HG03439 (cell line): ENCODE measurements around the gene CXCR5.

ENCODE experiments used
- ATAC-seq: cut with Tn5 transposase; IDR thresholded peaks from one replicate; pipeline ENCODE4 v1.9.1; 2021; ENCODE audit warnings: mild to moderate bottlenecking, moderate library complexity; ENCODE audit not compliant: unreplicated experiment

The CXCR5 gene

DNA sequence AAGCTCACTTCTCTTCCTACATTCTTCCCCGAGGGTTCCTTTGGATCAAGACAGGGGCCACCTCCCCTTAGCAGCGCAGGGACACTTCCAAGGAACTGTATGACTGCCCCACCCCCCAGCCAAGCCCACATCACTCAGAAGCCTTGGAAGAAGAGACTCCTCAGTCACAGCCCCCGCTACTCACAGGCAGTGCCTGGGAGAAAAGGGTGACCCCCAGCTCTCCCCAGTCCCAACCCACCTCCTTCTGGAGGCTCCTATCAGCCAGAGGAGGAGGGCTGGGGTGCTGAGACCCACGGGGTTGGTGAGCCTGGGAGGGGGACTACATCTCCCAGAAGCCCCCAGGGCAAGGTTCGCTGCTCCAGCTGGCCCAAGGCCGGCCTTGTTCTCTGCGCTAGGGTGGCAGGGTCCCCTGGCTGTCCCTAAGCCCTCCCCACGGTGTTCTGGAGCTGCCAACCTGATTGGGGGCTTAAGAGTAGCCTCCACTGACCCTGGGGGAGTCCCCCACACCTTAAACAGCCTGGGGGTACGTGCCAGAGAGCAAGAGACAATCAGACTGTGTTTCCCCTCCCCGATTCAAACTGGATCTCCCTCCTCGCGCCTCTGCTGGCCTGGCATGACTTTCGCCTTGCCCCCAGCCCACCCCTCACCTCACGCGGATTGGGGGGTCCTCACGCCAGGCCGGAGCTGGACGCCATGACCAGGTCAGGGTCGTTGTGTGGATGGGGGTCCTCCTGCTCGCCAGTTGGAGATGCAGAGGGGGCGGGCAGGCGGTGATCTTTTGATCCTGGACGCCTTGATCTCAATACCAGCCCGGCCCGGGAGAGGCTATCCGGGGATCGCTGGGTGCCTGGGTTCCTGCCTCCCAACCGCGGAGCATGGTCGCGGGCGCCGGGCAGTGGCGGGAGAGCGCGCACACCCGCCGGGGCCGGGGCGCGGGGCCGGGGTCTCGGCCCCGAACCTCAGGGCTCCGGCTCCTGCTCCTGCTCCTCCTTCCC, 41.2 kb downstream of the CXCR5 start:
- no peak for ATAC-seq

DNA sequence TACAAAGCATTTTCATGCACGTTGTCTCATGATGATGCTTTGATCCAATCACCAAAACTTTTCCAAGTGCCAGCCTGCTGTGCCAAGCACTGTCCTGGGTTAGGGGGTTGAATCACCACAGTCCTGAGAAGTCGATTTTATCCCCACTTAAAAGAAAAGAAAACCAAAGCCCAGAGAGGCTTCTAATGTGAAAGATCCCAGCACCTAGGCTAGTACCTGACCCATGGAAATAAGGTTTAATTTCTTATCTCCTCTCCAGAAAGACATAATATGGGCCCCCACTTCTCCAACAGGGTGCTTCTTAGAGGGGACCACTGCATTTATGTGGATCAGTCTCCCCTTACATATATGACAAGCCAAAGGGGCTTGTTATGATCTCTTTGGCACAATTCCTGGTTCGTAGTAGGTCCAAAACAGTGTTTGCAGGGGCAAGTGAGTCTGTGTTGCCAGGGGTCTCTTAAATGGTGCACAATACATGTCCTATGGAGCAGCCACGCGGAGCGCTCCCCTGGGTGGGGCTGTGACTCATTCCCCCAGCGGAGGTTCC, 43.9 kb downstream of the CXCR5 start:
- ATAC-seq: no peak

DNA sequence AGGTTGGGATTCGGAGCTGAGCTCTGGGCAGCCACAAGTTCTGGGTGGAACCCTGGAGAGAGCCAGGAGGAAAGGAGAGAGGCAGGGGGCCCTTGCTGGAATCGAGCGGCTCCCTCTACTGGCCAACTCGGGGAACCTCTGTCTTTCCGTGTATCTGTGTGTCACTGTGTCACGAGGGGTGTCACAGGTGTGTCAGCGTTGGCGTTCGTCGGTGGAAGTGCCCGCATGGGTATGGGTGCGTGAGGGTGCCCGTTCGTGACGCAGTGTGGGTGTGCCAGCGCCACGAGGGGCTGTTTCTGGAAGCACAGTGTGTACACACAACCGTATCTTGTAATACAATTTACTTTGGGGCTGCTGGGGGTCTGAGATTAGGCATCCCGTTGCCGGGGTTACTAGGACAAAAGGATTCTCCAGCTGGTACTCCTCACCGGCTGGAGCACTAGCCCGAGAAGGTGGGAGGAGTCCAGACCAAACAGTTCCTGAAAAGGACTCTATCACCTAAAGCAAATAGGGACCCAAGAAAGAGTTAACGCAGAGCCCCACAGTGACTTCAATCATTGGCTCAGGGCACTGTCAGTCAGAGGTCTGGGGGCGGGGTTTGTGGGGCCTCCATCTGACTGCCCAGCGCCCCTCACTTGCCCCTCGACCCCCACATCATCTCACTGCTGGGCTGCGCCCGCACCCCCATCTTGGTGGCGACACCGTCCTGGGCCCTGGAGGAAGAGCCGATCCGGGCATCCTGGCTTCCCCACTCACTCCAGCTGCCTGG, 44.6 kb downstream of the CXCR5 start:
- ATAC-seq: peak; percentile 48

DNA sequence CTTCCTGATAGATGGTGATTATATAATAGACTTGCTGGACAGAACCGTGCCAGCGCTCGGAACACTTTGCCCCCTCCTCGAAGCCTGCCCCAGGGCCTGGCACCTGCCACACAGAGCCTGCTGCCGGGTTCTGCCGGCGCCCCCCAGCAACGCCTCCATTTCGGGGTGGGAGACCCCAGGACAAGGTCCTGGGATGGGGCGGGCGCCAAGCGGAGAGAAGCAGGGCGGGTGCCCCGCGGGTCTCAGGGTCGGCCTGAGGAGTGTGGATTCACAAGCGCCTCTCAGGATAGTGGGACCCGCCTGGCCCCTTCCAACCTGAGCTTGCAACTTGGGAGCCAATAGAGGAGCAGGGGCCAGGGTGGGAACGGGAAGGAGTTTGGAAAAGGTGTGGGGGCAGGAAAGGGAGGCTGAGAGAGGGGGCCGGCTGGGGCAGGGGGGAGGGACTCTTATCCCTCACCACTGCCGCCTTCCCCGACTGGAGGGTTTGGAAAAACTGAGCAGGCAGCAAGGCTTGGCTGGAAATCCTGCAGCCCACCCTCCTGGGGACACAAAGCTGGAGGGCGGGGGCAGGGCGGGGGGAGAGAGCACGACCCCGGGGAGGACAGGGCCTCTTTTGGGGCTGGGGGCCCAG, 45.3 kb downstream of the CXCR5 start:
- no peak for ATAC-seq

DNA sequence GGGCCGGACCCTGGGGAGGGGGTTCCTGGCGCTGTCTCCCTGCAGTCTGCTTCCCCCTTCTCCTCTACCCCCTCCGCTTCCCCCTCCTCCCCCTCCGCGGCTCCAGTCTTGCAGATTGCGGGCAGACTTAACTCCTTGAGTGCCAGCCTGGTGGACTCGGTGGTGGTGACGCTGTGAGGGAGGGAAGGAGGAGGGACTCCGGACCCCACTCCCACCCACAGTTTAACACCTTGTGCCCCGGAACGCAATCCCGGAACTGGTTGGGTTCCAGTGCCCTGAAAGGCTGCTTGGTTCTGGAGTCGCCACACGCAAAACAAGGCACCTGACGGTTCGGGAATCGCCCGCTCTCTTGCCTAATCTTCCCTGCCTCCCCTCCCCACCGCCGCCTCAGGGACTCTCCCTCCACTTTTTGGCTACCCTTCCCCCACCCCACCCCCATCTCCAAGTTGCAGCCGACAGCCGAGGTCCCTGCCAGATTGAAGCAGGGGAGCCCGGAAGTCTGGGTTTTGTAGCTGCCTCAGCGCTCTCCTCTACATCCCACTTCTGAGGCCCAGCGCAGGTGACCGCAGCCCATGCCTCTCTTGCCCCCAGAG, 45.9 kb downstream of the CXCR5 start:
- no peak for ATAC-seq

DNA sequence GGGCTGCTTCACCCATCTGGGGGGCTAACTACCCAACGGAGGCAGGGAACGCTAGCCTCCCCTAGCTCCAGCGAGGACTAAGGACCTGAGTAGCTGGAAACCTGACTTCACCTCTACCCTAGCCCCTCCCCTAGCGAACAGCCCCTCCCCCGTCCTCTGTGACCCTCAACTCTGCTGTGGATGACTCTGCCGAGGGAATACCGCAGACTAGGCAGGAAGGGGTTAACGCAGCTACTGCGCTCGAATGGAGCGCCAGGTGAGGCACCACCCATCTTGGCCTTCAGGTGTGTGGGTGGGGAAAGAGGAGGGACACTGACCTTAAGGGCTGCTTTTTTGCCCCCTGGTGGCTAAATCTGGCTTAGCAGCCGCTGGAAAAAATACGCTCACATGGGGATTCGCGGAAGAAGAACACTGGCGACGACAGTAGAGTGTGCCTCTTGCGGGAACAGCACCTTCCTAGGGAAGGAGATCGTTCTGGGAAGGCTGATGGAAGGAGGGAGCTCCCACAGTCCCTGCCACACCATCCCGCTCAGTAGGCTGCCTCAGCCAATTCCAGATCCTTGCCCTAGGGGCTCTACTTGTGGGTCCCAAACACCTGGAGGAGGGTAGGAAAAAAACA, 46.5 kb downstream of the CXCR5 start:
- no peak for ATAC-seq

GRCh38 chr11:118931571-118931970, 47.9 kb downstream of the CXCR5 start:
- ATAC-seq: no peak

DNA sequence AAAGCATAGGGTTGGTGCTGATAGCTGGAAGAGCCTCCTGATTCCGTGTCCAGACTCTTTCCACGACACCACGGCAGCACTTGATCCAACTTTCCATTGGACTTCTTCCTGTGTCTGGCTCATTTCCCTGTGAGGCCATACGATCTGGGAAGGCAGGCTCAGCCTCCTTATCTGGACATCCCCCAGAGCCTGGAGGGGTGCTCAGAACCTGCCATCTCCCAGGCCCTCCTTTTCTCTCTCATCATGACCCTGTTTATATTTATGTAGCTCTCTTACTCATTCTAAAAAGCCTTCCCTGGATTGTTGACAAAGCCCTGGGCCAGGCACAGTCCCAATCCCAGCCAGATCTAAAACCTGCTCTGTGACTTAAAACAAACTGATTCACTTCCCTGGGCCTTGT, 49.8 kb downstream of the CXCR5 start:
- no peak for ATAC-seq

GRCh38 chr11:118935376-118935775, 51.7 kb downstream of the CXCR5 start:
- no peak for ATAC-seq

DNA sequence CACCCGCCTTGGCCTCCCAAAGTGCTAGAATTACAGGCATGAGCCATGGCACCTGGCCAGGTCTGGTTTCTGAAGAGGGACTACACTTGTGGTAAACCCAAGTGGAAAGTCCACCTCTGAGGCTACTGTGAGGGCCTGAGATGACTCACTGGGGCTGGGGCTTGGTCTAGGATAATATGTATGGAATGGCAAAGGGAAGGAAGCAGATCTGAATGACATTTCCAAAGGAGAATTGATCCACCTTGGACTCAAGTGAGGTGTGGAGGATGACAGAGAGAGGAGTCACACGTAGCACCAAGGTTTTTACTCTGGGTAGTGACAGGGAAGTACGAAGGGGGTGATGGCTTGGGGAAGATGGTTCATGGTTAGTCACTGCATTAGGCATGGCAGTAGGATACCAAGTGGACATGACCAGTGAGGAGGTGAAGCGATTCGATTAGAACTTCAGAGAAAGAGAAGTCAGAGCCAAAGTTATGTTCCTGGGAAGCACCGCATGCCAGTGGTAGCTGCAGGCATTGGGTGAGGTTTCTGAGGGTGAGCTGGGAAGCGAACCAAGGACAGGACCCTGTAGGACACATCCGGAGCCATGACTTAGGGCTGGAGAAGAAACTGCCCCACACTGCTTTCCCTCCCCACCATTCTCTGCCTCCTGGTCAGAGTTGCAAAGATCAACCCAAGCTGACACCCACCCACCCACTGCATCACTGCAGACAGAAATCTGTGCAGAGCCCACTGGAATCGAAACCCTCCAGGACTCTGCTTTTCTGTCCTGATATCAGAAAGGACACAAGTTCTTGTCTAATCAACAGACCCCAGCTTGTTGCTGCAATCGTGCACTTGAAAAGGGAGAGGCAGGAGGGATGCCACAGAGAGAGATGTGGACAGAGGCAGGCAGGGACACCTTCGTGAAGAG, 55.1 kb downstream of the CXCR5 start:
- no peak for ATAC-seq

GRCh38 chr11:118939404-118939915, 55.8 kb downstream of the CXCR5 start:
- no peak for ATAC-seq

DNA sequence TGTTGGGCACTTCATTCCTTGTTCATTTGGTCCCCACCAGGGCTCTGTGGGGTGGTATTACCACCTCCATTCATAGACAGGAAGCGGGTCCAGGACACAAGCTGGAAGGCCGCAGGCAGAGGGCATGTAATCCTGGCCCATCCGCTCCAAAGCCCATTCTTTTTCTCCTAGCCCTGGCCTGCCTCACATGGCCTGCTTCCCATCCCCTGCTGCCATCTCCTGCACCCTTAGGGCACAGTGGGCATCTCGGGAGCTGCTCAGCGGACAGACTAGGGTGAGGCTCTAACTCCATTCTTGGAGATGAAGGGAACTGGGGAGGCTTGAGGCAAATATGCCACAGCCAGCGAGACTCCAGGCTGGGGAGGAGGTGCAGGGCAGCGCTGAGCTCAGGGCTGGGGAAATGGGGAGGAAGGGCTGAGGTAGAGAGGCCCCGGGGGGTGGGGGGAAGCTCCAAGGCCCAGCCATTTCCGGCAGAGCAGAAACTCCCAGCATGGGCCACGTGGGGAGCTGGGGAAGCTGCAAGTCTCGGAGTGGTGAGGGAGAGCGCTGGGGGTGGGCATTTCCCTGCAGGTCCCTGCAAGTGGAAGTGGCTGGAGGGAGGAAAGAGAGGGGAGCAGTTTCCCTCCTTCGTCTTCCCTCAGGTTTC, 56.4 kb downstream of the CXCR5 start:
- no peak for ATAC-seq

- no peak for ATAC-seq
These were observed 63.4 kb downstream of the CXCR5 start for GRCh38 chr11:118947091-118947490.
